Suppressor macrophage treated with lipopolysaccharide for 4 hours (primary cell): Measurements from ENCODE around the gene RGS1.

ENCODE experiments used
- DNase-seq: peaks from one replicate; pipeline ENCODE4 v3.0.0-alpha.2; 2020

Gene RGS1

DNA sequence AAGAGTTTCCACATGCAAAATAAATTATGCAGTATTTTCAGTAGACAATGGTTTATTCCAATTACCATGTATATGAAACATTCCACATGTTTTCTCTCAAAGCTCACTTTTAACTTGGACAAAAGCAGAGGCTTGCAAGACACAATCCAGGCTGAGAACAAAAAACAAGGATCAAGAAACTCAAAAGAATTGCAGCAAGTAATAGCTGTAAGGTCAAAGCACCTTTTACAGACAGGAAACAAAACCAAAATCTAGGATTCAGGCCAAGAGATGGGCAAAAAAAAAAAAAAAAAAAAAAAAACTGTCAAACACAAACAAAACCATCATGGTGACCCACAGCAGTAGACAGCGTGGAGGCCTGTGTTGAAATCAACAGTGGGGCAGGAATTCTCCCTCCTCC, 9.3 kb downstream of the RGS1 start:
- no peak for DNase-seq

- DNase-seq: no peak
These were observed 12.1 kb downstream of the RGS1 start for GRCh38 chr1:192587386-192588266.

DNA sequence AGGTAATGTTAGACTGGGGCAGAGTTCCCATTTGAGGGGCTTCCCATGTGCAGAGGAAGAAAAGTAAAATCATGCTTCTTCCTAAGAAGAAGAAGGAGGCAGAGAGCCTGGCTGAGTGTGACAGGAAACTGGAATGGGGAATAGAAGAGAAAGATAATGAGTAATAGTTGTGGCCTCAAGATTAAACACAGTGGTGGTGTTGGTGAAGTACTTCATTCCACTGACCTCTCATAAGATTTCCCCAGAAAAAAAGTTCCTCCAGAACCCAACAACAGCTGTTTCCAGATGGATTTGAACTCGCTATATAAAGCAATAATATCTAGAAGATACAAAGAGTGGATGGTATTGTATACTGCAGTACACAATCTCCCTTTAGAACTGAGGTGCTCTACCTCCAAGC, 13.0 kb downstream of the RGS1 start:
- DNase-seq: no peak

DNA sequence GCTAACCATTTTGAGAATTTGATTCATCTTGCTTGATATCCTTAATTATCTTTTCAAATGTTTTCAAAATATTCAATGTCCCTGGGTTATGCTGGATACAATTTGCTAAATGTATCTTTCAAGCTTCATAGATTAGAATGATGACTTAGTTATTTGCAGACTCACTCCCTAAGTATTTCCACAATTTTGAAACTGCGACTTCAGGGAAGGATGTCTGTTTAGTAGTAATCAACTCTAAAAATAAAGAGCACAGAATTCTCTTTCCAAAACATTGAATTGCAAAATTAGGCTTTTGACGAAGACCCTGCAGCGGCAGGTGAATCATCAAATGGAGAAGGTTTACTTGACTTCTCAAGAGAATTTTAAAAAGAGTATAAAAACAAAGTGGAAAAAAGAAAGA, 14.2 kb downstream of the RGS1 start:
- no peak for DNase-seq

- DNase-seq: no peak
These were observed 16.9 kb downstream of the RGS1 start for GRCh38 chr1:192592517-192592916.

DNA sequence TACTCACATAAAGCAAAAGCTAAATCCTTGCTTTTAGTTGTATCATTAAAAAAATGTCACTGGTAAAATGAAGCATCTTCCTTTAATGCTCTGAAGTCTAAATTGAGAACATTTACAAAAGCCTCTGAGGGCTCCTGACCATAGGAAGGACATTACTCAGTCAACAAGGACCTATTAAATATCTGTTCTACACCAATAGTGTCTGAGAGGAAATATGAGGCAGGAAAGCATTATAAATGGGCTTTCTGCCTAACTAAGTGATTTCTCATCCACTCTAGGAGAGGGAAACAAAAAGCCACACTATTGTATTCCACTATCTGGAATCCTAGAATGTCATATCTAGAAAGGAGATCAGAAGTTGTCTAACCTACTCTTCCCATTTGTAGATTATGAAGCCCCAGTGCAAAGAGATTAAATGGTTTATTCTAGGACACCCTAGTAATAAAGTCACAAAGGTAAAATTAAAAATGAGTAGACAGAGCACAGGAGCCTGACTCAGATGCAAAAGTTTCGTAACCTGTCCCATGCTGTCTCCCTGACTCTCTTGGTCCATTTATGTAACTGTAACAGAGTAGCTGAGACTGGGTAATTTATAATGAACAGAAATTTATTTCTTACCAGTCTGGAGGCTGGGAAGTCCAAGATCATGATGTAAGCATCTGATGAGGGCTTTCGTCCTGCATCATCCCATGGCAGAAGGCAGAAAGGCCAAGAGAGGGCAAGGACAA, 17.6 kb downstream of the RGS1 start:
- DNase-seq: peak; percentile 51

DNA sequence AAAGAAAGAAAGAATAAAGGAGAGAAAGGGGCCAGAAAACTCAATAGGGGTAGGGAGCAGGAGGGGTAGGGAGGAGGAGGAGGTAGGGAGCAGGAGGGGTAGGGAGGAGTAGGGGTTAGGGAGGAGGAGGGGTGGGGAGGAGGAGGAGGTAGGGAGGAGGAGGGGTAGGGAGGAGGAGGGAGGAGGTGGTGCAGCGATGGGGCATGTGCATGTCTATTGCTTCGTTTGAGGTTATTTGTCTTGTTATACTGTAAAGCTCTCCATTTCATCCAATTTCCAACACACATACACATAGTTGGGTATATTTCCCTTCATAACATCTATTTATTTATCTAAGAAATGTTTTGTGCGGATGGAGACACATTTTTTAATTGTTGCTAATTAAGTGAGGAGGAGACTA, 19.7 kb downstream of the RGS1 start:
- DNase-seq: no peak

DNA sequence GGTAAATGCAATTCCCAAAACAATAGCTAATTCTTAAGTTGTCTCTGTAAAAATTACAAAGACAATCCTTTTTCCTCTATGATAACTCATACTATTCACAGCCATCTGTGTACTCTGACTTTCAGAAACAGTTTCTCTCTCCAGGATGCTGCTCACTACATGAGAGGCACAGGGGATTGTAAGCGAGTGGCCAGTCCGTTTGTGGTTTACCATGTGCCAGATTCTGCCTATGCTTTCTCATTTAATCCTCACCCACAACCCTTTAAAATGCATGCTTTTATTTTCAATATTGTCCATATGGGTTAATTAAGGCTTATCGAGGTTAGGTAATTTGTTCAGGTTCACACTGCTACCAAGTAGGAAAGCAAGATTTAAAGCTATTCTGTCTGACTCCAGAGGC, 23.0 kb downstream of the RGS1 start:
- no peak for DNase-seq

DNA sequence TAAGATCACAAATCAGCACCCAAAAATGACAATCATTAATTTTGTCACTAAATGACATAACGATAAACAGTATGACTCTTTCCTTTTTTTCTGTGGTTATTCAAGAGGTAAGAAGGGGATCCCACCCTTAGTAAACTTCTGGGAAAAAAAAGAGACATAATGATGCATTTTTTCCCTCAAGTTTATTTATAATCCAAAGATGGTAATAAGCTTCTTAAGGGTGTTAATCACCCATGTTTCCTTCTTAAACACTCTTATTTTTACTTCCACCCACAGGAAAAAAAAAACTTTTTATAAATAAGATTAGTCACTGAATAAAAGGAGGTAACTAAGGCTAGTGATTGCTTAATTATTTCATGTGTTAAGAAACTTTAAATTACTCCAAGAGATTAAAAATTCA, 24.7 kb downstream of the RGS1 start:
- DNase-seq: no peak

DNA sequence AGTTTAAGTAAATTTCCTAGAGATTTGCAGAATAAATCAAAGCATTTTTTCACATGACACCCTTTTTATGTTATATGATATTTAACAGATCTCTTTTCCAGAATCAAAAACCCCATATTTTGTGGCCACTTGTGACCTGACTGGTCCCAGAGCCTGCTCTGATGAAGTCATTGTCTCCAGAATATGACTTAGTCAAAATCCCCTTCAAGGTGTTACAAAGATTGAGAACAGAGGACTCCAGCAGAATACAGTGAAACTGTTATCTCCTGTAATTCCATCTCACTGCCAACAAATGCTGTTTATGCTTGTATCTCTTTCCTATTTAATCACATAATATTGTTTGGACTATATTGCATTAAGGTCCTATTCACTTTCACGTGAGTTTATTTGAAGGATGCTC, 25.6 kb downstream of the RGS1 start:
- DNase-seq: no peak

- no peak for DNase-seq
These were observed 26.0 kb downstream of the RGS1 start for GRCh38 chr1:192601567-192601966.

DNA sequence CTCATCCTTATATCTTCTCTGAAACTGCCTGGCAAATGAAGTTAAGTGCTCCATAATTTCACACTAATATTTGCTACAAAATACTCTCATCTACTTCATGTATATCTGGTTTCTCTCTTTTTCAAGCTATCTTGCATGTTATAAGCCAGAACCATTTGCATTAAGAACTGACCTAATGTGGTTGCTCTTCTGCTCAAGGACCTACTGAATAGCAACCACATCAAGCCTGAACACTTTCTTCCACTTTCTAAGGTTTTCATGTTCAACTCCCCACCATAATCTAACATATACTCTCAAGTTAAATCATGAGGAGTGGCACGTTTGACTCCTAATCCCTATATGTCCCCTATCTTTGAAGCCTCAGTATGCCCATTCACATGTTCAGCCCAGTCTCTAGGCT, 27.2 kb downstream of the RGS1 start:
- DNase-seq: no peak

- no peak for DNase-seq
These were observed 27.7 kb downstream of the RGS1 start for GRCh38 chr1:192603218-192603787.

GRCh38 chr1:192604979-192605620, 29.5 kb downstream of the RGS1 start:
- DNase-seq: peak; percentile 78

- DNase-seq: no peak
These were observed 33.1 kb downstream of the RGS1 start for GRCh38 chr1:192608671-192609070.

DNA sequence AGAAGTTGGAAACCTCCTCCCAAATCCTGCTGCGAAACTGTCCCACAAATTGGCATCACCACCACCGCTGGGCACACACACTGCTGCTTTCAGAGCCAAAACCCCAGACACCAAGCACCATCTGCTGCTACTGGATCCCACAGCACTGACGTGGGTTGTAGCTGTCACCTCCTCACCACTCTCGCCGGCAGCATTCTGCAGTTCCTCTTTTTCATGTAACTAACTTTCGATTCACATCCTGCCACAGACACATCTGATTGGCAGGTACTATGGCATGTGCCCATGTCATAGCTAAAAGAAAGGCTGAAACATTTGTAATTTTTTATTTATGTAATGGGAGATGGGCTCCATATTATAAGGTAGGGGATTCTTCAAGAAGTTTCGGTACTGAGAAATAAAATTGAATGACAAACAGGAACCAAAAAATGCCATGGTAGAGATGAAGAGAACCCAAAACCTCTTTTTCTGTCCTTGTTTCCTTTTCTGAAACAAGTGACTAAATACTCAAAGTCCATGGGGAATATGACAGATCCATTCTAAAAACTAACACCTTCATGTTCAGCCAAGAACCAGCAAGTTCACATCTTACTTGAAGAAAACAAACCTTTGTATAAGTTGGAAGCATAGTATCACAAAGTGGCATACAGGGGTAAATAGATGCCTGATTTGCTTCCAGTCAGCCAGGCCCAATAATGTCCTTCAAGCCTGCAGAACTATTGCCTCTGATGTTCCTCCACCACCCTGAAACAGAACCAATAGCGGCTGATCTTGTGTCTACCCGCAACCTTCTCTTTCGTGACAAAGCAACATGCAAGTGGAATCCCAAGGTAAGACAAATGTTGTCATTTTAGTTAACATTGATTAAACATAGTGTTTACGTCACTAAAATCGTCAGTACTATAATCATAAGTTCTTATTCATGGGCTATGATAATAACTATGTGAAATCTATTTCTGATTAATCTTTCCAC, 33.8 kb downstream of the RGS1 start:
- DNase-seq: peak; percentile 95

- DNase-seq: peak; percentile 59
These were observed 34.7 kb downstream of the RGS1 start for GRCh38 chr1:192610112-192610889.

DNA sequence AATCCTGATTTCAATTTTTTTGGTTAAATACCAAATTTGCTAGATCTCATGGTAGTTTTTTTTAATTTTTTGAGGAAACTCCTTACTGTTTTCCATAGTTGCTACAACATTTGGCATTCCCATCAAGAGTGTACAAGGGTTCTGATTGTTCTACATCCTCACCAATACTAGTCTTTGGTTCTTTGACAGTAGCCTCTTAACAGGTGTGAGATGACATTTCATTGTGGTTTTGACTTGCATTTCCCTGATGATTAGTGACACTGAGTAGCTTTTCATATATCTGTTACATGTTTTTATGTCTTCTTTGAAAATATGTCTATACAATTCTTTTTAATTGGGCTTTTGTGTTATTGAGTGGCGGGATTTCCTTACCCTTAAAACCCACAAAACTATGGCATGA, 39.5 kb downstream of the RGS1 start:
- no peak for DNase-seq

DNA sequence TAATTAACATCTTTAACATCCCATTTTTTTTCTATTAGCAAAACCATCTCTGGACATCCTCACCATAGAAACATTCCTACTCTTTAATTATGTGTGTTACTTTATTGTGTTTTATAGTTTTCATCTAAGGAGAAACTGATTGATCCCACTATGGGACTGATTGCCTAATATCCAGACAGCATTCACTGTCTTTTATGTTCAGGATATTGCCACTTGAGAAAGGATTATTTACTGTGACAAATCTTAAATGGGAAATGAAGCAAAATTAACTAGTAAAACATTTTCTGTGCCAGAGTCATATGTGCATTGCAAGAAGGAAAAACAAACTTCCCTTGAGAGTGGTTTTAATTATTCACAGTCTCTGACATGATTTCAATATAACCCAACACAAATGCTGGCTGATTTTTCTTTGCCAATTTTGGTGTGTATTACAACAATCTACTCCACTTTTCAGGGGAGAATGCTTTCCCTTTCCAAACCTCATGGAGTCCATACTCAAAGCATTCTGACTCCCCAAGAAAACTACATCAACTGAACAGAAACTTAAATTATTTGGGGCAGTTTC, 44.6 kb downstream of the RGS1 start:
- no peak for DNase-seq

GRCh38 chr1:192626366-192627179, 51.0 kb downstream of the RGS1 start:
- no peak for DNase-seq
